Pons (tissue), 1 donor: Measurements from ENCODE around the gene CDC42EP5.
A peak's percentile ranks its signal among the peaks of the same experiment; 100 is the strongest.
"Not testable (repeated sequence)": the region's sequence is repeated elsewhere in the genome, so short reads cannot be mapped to it uniquely, and the experiment has no call there.

Experiments used
- DNase-seq: peaks from one replicate; pipeline ENCODE4 v3.0.0-alpha.2; 2016; ENCODE audit warnings: low spot score

Gene CDC42EP5

DNA sequence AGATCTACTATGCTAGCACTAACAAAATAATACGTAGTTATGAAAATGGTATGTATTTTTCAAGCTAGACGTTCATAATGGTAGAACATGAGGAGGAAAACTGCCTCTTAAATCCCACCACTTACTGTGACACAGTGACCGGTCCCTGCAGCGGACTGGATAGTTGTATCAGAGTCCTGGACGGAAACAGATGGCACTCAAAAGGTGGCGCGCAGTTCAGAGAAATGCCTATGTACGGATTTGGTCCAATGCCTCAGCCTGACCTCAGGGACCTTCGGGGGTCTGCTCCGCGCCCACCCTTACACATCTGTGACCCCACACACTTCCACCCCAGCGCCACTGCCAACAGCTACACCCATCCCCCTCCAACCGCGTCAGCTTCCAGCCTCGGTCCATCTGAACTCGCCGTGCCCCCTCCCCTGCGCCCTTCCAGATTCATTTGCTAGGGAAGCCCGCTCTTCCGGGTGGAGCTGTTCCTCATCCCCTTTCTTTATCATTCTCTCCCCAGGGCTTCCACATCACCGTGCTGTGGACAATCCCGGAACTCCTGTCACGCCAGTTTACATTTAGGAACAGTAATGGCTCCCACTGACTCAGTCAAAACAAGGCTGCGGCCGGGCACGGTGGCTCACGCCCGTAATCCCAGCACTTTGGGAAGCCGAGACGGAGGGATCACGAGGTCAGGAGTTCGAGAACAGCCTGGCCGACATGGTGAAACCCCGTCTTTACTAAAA lies 24.9 kb downstream of the CDC42EP5 start:
- DNase-seq, result no peak

DNA sequence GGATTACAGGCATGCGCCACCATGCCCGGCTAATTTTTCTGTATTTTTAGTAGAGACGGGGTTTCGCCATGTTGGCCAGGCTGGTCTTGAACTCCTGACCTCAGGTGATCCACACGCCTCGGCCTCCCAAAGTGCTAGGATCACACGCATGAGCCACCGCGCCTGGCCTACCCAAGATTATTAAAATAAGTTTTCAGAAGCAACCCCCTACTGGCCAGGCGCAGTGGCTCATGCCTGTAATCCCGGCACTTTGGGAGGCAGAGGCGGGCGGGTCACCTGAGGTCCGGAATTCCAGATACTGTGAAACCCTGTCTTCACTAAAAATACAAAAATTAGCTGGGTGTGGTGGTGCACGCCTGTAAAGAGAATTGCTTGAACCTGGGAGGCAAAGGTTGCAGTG lies 26.7 kb downstream of the CDC42EP5 start:
- not testable (repeated sequence) for DNase-seq

DNA sequence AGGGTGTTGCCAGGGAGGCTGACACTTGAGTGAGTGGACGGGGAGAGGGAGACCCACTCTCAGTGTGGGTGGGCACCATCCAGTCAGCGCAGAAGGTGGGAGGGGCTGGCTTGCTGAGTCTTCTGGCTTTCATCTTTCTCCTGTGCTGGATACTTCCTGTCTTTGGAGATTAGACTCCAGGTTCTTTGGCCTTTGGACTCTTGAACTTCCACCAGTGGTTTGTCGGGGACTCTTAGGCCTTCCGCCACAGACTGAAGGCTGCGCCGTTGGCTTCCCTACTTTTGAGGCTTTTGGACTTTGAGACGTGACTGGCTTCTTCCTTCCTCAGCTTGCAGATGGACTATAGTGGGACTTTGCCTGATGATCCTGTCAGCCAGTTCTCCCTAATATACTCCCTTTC lies 28.4 kb downstream of the CDC42EP5 start:
- no peak for DNase-seq

DNA sequence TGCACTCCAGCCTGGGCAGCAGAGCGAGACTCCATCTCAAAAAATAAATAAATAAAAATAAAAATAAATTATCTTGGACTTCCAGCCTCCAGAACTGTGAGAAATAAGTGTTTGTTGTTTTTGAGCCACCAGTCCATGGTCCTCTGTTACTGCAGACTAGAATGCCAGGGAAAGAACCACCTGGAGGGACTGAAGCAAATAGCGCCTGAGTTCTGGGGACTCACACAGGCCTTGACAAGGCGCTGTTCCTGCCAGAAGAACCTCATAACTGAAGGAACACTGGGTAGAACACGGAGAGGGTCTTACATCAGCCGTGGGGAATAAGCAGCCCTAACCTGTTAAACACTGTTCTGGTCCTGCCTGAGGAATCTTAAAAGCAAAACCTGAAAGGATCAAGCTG lies 32.5 kb downstream of the CDC42EP5 start:
- DNase-seq, result no peak

DNA sequence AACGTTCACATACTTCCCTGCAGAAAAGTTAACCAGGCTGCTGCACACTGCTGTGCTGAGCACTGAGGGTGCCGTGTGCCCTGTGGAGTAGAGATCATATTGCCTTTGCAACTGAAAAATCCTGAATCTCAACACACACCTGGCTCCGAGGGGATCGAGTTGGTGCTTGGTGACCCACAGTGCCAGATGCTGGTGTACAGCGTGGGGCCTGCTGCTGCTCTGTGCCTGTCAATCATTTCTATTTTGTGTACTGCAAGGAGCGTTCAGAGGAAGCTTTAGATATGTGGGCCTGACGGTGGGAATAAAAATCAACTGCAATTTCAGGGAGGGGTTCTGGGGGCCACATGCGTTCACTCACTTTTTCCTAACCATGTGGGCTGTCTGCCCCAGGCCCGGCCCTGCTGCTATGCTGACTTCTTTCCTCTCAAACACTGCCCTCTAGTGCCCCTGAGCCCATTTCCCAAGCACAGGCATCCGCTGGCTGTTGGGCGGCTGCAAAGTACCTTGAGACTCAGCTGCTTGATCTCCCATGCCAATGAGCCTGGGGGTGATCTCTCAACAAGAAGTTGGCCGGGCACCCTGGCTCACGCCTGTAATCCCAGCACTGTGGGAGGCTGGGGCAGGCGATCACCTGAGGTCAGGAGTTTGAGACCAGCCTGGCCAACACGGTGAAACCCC lies 33.8 kb downstream of the CDC42EP5 start:
- peak; percentile 77 for DNase-seq

DNA sequence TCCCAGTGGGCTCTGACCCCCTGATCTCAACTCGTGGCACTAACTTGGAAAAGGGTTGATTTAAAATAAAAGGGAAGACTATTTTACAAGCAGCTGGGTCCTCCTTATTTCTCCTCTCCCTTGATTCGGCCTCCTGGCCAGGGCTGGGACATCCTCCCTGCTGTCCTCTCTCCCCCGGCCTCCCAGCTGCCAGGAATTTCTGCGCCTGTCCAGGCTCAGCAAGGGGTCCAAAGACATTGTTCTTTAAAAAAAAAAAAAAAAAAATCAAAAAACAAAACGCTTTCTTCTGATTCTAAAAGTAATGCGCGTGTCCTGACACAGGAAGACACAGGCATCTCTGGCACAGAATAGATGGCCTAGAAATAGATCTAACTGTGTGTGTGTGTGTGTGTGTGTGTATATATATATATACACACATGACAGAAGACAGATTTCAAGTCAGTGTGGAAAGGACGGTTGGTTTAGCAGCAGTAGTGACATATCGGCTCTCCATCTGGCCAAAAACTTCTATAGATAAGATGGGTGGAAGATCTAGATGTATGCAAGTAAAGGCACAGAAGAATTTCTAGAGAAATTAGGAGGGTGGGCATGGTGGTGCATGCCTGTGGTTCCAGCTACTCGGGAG lies 36.4 kb downstream of the CDC42EP5 start:
- DNase-seq, result no peak

DNA sequence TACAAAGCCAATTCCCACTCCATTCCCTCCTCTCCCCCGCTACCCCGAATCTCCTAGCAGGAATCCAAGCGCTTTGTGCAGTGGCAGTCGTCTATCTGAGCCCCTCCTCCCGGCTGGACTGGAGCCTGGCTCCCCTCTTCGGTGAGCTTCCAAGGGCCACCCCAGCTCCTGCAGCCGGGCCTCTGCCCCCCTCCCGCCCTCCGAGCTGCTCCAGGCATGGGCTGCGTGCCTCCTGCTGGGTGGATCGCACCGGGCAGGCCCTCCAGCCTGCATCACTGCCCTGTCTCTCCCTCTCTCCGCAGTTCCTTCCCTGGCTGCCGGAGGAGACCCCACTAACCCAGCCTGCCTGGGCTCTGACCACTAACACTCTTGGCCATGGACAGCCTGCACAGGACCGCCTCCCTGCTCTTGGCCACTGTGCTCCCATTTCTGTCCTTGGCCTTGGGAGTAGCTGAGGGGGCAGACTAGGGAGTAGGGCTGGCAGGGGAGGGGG lies 37.0 kb downstream of the CDC42EP5 start:
- DNase-seq, result no peak

DNA sequence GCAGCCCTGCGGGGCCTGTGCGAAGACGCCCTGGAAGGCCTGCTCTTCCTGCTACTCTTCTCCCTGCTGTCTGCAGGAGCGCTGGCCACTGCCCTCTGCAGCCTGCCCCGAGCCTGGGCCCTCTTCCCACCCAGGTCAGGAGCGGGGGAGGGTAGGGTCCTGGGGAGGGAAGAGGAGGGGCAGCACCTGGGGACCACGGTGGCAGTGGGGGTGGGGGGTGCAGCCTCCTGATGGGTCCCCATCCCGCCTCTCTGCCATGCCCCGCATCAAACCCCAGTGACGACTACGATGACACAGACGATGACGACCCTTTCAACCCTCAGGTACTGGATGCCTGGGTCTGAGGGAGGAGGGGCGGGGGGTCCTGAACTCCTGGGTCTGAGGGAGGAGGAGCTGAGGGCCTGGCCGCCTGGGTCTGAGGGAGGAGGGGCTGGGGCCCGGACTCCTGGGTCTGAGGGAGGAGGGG lies 37.5 kb downstream of the CDC42EP5 start:
- no peak for DNase-seq

DNA sequence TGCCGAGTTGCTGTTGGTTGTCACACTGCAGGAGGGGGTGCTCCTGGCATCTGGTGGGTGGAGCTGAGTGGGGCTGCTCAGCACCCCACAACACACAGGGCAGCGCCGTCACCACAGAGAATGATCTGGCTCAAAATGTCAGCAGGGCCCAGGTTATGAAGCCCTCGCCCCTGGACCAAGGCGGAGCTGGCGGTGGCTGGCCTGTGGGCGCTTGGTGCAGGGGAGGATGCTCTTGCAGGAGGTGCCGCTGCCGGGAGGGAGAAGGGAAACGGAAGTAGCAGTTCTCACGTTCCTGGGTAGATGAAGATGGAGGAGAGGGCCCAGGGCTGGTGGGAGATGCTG lies 38.3 kb downstream of the CDC42EP5 start:
- DNase-seq, result no peak

DNA sequence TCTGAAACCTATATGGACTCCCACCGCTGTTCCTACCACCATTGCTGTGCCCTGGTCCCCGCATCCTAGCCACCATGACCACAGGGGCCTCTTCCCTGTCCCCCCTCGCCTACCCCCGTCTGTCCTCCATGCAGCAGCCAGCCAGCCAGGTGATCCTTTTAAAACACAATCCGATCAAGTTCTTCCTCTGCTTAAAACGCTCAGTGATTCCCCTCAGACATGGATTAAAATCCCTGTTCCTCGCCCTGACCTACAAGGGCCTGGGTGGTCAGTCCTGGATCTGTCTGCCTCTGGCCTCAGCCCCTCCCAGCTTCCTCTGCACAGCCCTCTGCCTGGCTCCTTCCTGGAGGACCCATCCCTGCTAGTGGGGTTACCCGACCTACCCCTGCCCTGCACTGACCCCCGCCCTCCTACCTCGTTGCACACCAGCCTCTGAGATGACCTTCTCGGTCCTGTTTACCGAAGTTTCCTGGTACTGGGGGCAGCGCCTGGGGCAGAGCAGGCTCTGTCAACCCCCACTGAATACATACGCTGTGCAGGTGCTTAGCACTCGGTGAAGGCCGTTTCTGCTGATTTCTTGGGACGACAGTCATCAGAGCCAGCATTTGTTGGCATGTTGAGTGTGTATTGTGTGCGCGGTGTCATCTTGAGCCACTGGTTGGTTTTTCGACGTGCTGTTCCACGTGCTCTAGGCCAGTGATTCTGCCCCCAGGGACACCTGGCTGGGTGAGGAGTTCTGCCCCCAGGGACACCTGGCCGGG lies 38.8 kb downstream of the CDC42EP5 start:
- peak; percentile 73 for DNase-seq

DNA sequence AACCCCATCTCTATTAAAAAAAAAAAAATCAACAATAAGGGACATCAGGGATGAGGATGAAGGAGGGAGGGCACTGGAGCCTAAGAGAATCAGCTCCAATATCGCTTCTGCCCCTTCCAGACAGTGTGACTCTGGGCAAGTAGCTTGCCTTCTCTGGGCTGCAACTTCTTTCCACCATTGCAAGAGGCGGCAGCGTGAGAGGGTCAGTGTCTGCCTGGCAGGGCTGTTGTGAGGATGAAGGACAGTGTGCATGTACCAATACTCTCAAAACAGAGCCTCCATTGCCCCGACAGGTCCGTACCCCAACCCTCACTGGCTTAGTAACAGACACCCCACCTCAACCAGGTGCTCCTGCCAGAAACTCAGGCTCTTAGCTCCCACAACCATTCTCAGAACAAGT lies 39.4 kb downstream of the CDC42EP5 start:
- DNase-seq, result no peak

DNA sequence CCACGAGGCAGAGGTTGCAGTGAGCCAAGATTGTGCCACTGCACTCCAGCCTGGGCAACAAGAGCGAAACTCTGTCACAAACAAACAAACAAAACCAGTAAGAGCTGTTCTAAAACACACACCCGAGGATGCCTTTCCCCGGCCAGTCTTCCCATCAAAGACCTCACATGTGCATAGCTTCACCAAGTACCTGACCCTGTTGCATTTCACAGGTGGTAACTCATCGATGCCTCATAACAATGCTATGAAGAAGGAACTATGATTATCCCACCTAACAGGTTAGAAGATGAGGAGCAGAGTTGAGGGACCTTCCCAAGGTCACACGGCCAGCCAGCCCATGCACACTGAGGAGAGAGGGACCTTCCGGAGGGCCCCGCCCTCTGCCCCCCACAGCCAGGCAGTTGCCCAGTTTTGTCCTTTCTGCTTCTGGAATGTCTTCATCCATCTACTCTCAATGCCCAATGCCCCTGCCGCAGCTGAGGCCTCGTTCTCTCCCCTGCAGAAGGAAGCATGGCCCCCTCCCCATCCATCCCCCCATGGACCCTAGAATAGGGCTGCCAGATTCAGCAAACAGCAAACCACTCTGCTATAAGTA lies 40.9 kb downstream of the CDC42EP5 start:
- DNase-seq, result no peak

DNA sequence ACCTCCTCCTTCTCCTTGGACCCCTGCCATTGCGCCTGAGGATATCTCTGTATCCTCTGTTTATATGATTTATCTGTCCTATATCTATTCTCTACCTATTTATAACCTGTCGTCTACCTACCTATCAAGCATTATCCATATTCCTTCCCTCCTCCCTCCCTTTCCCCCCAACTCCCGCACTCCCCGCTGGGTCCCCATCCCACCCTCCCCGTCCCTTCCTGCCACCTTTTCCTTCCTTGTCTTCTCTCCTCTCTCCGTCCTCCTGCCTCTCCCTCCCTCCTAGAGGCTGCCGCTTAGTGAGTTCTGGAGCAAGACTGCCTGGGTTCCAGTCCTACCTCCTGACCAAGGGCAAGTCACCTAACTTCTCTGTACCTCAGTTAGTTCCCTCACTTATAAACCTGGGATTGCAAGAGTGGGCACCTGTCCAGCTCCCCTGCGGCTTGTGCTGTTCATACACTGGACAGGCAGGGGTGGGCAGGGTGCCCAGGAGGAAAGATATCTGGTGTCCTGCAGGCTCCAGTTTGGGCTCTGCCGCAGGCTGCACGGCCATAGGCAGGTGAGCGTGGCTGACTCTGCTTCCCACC lies 41.7 kb downstream of the CDC42EP5 start:
- DNase-seq, result no peak

DNA sequence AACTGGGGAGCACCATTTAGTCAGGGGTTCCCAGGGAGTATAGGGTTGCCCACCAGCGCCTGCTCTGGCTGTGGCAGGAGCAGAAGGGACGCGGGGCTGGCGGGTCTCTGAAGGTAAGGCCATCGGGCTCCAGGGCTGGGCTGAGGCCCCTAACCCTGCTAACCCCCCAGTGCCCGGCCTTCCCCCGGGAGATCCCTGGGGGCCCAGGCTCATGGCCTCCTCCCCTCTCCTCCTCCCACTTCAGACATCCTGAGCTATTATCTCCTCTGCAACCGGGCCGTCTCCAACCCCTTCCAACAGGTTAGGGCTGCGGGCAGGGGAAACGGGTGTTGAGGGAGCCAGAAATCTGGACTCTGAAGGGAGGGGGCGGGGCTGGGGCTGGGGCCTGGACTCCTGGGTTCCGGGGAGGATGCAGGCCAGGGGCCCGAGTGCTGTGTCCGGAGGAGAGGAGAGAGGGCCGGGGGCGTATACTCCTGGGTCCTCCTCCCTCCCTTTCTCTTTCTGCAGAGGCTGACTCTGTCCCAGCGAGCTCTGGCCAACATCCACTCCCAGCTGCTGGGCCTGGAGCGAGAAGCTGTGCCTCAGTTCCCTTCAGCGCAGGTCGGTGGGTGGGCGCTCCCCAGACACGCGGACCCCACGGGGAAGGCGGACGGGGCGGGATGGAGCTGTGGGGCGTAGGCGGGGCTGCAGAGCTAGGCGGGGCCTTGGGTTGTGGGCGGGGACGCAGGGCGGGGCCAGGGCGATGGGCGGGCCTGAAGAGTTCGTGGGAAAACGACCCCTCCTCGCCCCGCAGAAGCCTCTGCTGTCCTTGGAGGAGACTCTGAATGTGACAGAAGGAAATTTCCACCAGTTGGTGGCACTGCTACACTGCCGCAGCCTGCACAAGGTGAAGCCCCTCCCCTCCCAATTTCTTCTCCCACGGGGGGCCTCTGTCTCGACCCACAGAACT lies 42.5 kb downstream of the CDC42EP5 start:
- no peak for DNase-seq

DNA sequence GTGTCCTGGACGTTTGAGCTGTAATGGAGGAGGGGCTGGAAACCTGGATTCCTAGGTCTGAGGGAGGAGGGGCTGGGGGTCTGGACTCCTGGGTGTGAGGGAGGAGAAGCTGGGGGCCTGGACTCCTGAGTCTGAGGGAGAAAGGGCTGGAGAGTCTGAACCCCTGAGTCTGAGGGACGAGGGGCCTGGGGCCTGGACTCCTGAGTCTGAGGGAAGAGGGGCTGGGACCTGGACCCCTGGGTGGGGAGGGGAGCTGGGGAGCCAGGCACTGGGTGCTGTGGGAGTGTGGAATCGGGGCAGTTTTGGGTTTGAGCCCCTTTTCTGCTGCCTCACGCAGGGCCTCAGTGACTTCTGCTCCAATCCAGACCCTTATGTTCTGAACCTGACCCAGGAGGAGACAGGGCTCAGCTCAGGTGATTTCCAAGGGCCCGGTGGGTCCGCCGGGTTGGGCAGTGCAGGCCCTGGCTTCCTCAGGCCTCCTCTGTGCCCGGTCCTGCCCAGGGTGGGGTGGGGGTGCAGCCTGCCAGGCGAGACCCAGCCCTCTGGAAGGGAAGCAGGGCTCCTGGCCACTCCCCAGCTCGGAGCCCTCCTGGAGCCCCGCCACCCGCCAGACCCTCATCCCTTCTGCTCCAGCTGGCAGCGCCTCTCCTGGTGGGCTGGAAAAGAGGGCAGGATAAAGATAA lies 43.4 kb downstream of the CDC42EP5 start:
- DNase-seq, result no peak

DNA sequence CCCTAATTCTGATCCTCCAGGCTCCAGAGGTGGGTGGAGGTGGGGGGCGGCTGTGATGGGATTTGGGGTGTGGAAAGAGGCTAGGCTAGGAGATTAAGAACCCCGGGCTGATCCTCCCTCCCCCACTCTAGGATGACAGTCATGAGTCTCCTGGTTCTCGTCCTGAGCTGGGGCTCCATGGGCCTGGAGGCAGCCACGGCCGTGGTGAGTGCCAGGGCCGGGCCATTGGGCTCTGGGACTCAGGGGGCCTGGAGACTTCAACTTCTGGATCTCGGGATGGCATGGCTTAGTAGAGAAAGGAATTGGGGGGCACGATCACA lies 44.0 kb downstream of the CDC42EP5 start:
- no peak for DNase-seq

DNA sequence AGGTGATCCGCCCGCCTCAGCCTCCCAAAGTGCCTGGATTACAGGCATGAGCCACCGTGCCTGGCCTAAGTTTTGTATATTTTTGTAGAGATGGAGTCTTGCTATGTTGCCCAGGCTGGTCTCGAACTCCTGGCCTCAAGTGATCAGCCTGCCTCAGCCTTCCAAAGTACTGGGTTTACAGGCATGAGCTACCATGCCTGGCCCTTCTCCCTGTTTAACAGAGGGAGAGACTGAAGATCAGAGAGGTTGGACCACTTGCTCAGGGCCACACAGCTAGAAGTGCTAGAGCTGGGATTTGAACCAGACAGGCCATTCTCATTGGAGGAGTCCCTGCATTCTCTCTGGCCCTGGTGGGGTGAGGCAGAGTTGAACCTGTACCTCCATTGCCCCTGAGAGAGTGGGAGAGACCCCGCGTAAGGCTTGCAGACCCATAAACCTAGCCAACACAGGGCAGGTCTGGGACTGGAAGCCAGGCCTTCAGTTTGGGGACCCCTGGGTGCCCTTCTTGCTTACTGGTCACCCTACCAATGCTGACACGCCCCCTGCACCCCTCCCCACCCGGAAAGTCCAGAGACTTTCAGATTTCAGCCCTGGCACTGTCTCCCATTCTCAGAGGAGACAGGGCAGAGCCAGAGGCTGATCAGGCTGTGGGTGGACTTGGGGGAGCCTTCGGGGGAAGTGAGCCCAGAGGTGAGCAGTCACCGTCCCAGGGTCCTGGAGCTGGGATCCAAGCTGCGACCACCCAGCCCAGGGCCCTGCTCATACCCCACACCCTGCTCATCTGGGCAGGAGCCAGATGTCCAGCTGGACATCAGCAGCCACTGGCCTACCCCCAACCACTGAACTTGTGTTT lies 44.5 kb downstream of the CDC42EP5 start:
- no peak for DNase-seq

DNA sequence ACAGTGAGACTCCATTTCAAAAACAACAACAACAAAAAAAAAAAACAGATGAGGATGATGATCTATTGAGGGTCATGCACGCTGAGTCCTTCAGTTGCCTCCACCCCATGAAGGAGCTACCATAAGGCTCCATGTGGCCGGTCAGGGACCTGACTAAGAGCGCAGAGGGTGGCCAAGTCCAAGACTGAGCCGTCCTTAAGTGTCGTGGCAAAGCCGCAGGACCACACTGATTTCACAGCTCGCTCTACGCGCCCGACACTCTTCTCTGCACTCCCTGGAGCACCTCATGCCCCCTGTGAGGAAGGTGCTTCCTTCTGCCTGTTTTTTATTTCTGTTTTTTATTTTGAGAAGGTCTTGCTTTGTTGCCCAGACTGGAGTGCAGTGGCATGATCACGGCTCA lies 45.5 kb downstream of the CDC42EP5 start:
- no peak for DNase-seq

DNA sequence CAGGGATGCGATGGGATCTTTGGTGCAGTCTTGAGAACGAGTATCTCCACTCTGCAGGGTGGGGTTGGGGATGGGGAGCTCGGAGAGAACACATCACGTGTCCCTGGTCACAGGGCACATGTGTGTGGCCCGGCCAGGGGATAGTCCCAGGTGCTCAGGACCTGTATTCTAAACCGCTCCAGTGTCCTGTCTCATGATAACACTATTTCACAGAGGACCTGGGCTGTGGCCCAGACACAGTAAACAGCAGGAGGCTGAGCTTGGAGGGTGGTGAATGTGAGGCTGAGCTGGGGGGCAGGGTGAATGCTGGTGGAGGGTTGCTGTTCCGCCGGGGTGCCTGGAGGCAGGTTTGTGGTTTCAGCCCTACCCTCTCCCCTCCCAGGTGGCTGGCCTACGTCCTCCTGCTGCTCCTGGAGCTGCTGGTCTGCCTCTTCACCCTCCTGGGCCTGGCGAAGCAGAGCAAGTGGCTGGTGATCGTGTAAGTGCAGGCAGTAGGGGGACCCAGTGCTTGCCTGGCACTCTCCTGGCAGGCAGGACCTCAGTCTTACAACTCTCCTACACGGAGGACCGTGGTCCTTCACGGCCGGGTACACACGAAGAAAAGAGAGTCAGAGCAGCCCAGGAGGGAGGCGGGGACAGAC lies 46.7 kb downstream of the CDC42EP5 start:
- no peak for DNase-seq
